Upper lobe of right lung (tissue), 1 donor: Measurements from ENCODE around the gene HSDL2. TPM values are rescaled to one million over a fixed set of nuclear protein-coding genes. Genes with fewer than 3 reads are reported as not detected.
"Not testable (repeated sequence)": the region's sequence is repeated elsewhere in the genome, so short reads cannot be mapped to it uniquely, and the experiment has no call there.

ENCODE experiments used
- ATAC-seq: fragments of 200-7000 bp; cut with Tn5 transposase; one replicate; pipeline ENCODE4 v1.9.1; 2020; ENCODE audit warnings: mild to moderate bottlenecking, moderate library complexity
- DNase-seq: peaks from one replicate; pipeline ENCODE4 v3.0.0-alpha.2; 2020
- H3K27ac ChIP-seq: fragments of 200-600 bp; one replicate; pipeline ENCODE4 v1.8.0; 2022
- H3K27me3 ChIP-seq: fragments of 200-600 bp; one replicate; pipeline ENCODE4 v1.8.0; 2022; ENCODE audit warnings: mild to moderate bottlenecking
- H3K36me3 ChIP-seq: fragments of 200-600 bp; one replicate; pipeline ENCODE4 v1.8.0; 2022
- H3K4me1 ChIP-seq: fragments of 200-600 bp; one replicate; pipeline ENCODE4 v1.8.0; 2022
- H3K4me3 ChIP-seq: fragments of 200-600 bp; one replicate; pipeline ENCODE4 v1.8.0; 2022; ENCODE audit warnings: mild to moderate bottlenecking
- H3K9me3 ChIP-seq: fragments of 200-600 bp; one replicate; pipeline ENCODE4 v1.8.0; 2022
- CTCF ChIP-seq: fragments of 200-600 bp; IDR thresholded peaks from one replicate; pipeline ENCODE4 v1.8.0; 2022; ENCODE audit warnings: antibody characterized with exemption
- intact Hi-C: fragments of 100-400 bp; cut with DNase I; formaldehyde crosslinking; loops from one replicate; pipeline ENCODE4 v1.11.0; 2022
- total RNA-seq: library from RNA; stranded (reverse); fragmentation: NEBNext Ultra II Directional; extraction: Animal tissue kit (Norgen Biotek cat#: 25700); gene quantifications from one replicate; pipeline ENCODE4 v1.2.1, GENCODE V29; 2021
- donor health status: DM: no; HTN: yes; CAD: no; lungs with severe emphysema.

HSDL2 gene
- total RNA-seq, 1 donor from 2014 or later = 56.3 TPM

- no peak for DNase-seq
- Histone ChIP-seq H3K27ac (no peak overlapping the region), H3K36me3 (no peaks in the 10 kb centered on the region), H3K4me3 (no peak overlapping the region), H3K9me3 (no peaks in the 10 kb centered on the region), H3K27me3 (no peaks in the 10 kb centered on the region), H3K4me1 (peaks cover 34% of the 10 kb centered on the region)
- ATAC-seq = no peak
- TF ChIP-seq CTCF = no peak
- intact Hi-C loops = no loop called here
Measured at GRCh38 chr9:112382066-112382465, 2.2 kb downstream of the HSDL2 start.

GRCh38 chr9:112382501-112383364 is 2.8 kb downstream of the HSDL2 start:
- intact Hi-C loops = no loop called here

GRCh38 chr9:112384219-112384618 is 4.3 kb downstream of the HSDL2 start:
- intact Hi-C loops = no loop called here
- H3K27me3 ChIP-seq = no peaks in the 10 kb centered on the region

More at GRCh38 chr9:112382501-112383364, 2.8 kb downstream of the HSDL2 start:
- no peaks in the 10 kb centered on the region for H3K9me3 ChIP-seq
- no peak overlapping the region for H3K27ac ChIP-seq
- no peak for ATAC-seq
- H3K4me3 ChIP-seq = no peak overlapping the region
- DNase-seq = no peak
- H3K27me3 ChIP-seq = no peaks in the 10 kb centered on the region
- no peaks in the 10 kb centered on the region for H3K36me3 ChIP-seq
- TF ChIP-seq CTCF = no peak
- H3K4me1 ChIP-seq = peaks cover 28% of the 10 kb centered on the region

GRCh38 chr9:112384690-112385089 is 4.8 kb downstream of the HSDL2 start:
- Histone ChIP-seq H3K4me1 (peaks cover 19% of the 10 kb centered on the region), H3K4me3 (no peak overlapping the region), H3K27ac (no peak overlapping the region), H3K36me3 (no peaks in the 10 kb centered on the region), H3K9me3 (no peaks in the 10 kb centered on the region), H3K27me3 (no peaks in the 10 kb centered on the region)
- intact Hi-C loops = no loop called here
- no peak for TF ChIP-seq CTCF
- ATAC-seq (no peak), DNase-seq (no peak)

More at GRCh38 chr9:112384219-112384618, 4.3 kb downstream of the HSDL2 start:
- H3K36me3 ChIP-seq = no peaks in the 10 kb centered on the region
- ATAC-seq (no peak), DNase-seq (no peak)
- H3K27ac ChIP-seq = no peak overlapping the region
- H3K4me3 ChIP-seq = no peak overlapping the region
- H3K9me3 ChIP-seq = no peaks in the 10 kb centered on the region
- H3K4me1 ChIP-seq = peaks cover 19% of the 10 kb centered on the region
- no peak for TF ChIP-seq CTCF

GRCh38 chr9:112387115-112387514 is 7.2 kb downstream of the HSDL2 start:
- intact Hi-C loops = no loop called here
- Histone ChIP-seq H3K4me3 (no peak overlapping the region), H3K27ac (no peak overlapping the region), H3K9me3 (no peaks in the 10 kb centered on the region), H3K36me3 (no peaks in the 10 kb centered on the region), H3K27me3 (no peaks in the 10 kb centered on the region), H3K4me1 (peaks cover 16% of the 10 kb centered on the region)
- DNase-seq = no peak
- TF ChIP-seq CTCF = no peak
- no peak for ATAC-seq

GRCh38 chr9:112389897-112390296 is 10.0 kb downstream of the HSDL2 start:
- H3K27ac ChIP-seq, H3K36me3 ChIP-seq, intact Hi-C loops, ATAC-seq, H3K4me3 ChIP-seq, H3K9me3 ChIP-seq, H3K27me3 ChIP-seq, DNase-seq, H3K4me1 ChIP-seq: not testable (repeated sequence)

- H3K4me3 ChIP-seq, H3K4me1 ChIP-seq, intact Hi-C loops, H3K9me3 ChIP-seq, H3K27me3 ChIP-seq, H3K36me3 ChIP-seq, DNase-seq, H3K27ac ChIP-seq, ATAC-seq: not testable (repeated sequence)
Measured at GRCh38 chr9:112391936-112392560, 12.1 kb downstream of the HSDL2 start.

- H3K4me3 ChIP-seq, H3K9me3 ChIP-seq, DNase-seq, H3K27ac ChIP-seq, H3K36me3 ChIP-seq, H3K4me1 ChIP-seq, intact Hi-C loops, H3K27me3 ChIP-seq, ATAC-seq: not testable (repeated sequence)
Measured at GRCh38 chr9:112393146-112393545, 13.2 kb downstream of the HSDL2 start.
